ENCODE data around the gene ACTN1.

The ACTN1 gene

GRCh38 chr14:69003626-69004025 is 24.5 kb upstream of the ACTN1 start:
- Histone ChIP-seq H3K4me3 (IDR thresholded peaks at IDR 0.05; ENCODE audit: insufficient read depth, low read depth, low read length) (no peak overlapping the region), H4K20me1 (ENCODE audit: insufficient read depth) (no peaks in the 10 kb centered on the region), H3K4me2 (no peak overlapping the region), H3K27ac (no peak overlapping the region), H3K36me3 (ENCODE audit: insufficient read depth) (no peaks in the 10 kb centered on the region), H2AFZ (ENCODE audit: low read depth) (no peak overlapping the region), H3K27me3 (ENCODE audit: insufficient read depth, low read depth) (no peaks in the 10 kb centered on the region), H3K79me2 (ENCODE audit: insufficient read depth, low read depth) (no peaks in the 10 kb centered on the region), H3K4me1 (ENCODE audit: low read depth, poor library complexity, severe bottlenecking) (no peaks in the 10 kb centered on the region), H3K9ac (no peak overlapping the region)
- no peak for TF ChIP-seq CTCF (conservative IDR thresholded peaks at IDR 0.05; ENCODE audit: low read depth, low read length)

- Histone ChIP-seq H3K27me3 (ENCODE audit: insufficient read depth, low read depth) (no peaks in the 10 kb centered on the region), H3K9ac (no peak overlapping the region), H3K4me1 (ENCODE audit: low read depth, poor library complexity, severe bottlenecking) (no peaks in the 10 kb centered on the region), H3K27ac (no peak overlapping the region), H3K4me2 (no peak overlapping the region), H2AFZ (ENCODE audit: low read depth) (no peak overlapping the region), H4K20me1 (ENCODE audit: insufficient read depth) (no peaks in the 10 kb centered on the region), H3K4me3 (IDR thresholded peaks at IDR 0.05; ENCODE audit: insufficient read depth, low read depth, low read length) (no peak overlapping the region), H3K36me3 (ENCODE audit: insufficient read depth) (no peaks in the 10 kb centered on the region), H3K79me2 (ENCODE audit: insufficient read depth, low read depth) (no peaks in the 10 kb centered on the region)
- no peak for TF ChIP-seq CTCF (conservative IDR thresholded peaks at IDR 0.05; ENCODE audit: low read depth, low read length)
Measured at GRCh38 chr14:69002069-69002468, 23.0 kb upstream of the ACTN1 start.

- no peaks in the 10 kb centered on the region for H4K20me1 ChIP-seq (ENCODE audit: insufficient read depth)
- TF ChIP-seq CTCF (conservative IDR thresholded peaks at IDR 0.05; ENCODE audit: low read depth, low read length): no peak
- no peaks in the 10 kb centered on the region for H3K27me3 ChIP-seq (ENCODE audit: insufficient read depth, low read depth)
- no peak overlapping the region for H3K4me3 ChIP-seq (IDR thresholded peaks at IDR 0.05; ENCODE audit: insufficient read depth, low read depth, low read length)
- no peak overlapping the region for H2AFZ ChIP-seq (ENCODE audit: low read depth)
- H3K9ac ChIP-seq: no peak overlapping the region
- H3K36me3 ChIP-seq (ENCODE audit: insufficient read depth): no peaks in the 10 kb centered on the region
- no peaks in the 10 kb centered on the region for H3K4me1 ChIP-seq (ENCODE audit: low read depth, poor library complexity, severe bottlenecking)
- no peak overlapping the region for H3K27ac ChIP-seq
- no peaks in the 10 kb centered on the region for H3K79me2 ChIP-seq (ENCODE audit: insufficient read depth, low read depth)
- H3K4me2 ChIP-seq: no peak overlapping the region
Measured at GRCh38 chr14:69001375-69001774, 22.3 kb upstream of the ACTN1 start.

- Histone ChIP-seq H3K36me3 (ENCODE audit: insufficient read depth) (no peaks in the 10 kb centered on the region), H3K4me1 (ENCODE audit: low read depth, poor library complexity, severe bottlenecking) (no peaks in the 10 kb centered on the region), H3K79me2 (ENCODE audit: insufficient read depth, low read depth) (no peaks in the 10 kb centered on the region), H4K20me1 (ENCODE audit: insufficient read depth) (no peaks in the 10 kb centered on the region), H3K4me3 (IDR thresholded peaks at IDR 0.05; ENCODE audit: insufficient read depth, low read depth, low read length) (no peak overlapping the region), H2AFZ (ENCODE audit: low read depth) (no peak overlapping the region), H3K27me3 (ENCODE audit: insufficient read depth, low read depth) (no peaks in the 10 kb centered on the region), H3K27ac (no peak overlapping the region), H3K4me2 (no peak overlapping the region), H3K9ac (no peak overlapping the region)
- no peak for TF ChIP-seq CTCF (conservative IDR thresholded peaks at IDR 0.05; ENCODE audit: low read depth, low read length)
Measured at GRCh38 chr14:68998062-68998461, 19.0 kb upstream of the ACTN1 start.

- Histone ChIP-seq H3K27me3 (ENCODE audit: insufficient read depth, low read depth) (no peaks in the 10 kb centered on the region), H3K4me1 (ENCODE audit: low read depth, poor library complexity, severe bottlenecking) (no peaks in the 10 kb centered on the region), H3K4me3 (IDR thresholded peaks at IDR 0.05; ENCODE audit: insufficient read depth, low read depth, low read length) (no peak overlapping the region), H3K27ac (no peak overlapping the region), H3K4me2 (no peak overlapping the region), H3K79me2 (ENCODE audit: insufficient read depth, low read depth) (no peaks in the 10 kb centered on the region), H4K20me1 (ENCODE audit: insufficient read depth) (no peaks in the 10 kb centered on the region), H3K36me3 (ENCODE audit: insufficient read depth) (no peaks in the 10 kb centered on the region), H3K9ac (no peak overlapping the region), H2AFZ (ENCODE audit: low read depth) (no peak overlapping the region)
- TF ChIP-seq CTCF (conservative IDR thresholded peaks at IDR 0.05; ENCODE audit: low read depth, low read length): no peak
Measured at GRCh38 chr14:68995731-68996130, 16.6 kb upstream of the ACTN1 start.

Data from KMS-11 (cell line).